ENCODE results near the gene SLC12A7. TPM values are rescaled to one million over a fixed set of nuclear protein-coding genes. Genes with fewer than 3 reads are reported as not detected.

Gene SLC12A7
- total RNA-seq, 1 donor from 2014 or later, result 147 TPM

DNA sequence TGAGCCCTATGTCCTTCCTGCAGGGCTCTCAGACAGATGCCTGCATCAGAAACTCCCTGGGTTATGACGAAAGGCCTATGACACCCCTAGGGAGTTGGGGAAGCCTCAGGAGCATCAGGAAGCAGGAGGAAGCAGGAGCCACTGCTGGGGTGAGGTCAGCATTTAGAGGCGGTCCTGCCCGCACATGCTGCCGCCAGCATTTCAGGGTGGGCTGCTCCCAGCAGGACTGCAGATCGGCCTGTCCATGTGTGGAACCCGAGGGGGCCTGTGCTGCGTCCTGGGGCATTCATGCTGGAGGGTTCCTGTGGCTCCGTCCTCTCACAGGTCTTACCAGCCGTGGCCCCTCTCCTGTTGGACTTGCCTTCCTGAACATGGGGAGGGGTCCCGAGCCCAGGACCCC lies 96.4 kb downstream of the SLC12A7 start:
- TF ChIP-seq, protein P1, sequence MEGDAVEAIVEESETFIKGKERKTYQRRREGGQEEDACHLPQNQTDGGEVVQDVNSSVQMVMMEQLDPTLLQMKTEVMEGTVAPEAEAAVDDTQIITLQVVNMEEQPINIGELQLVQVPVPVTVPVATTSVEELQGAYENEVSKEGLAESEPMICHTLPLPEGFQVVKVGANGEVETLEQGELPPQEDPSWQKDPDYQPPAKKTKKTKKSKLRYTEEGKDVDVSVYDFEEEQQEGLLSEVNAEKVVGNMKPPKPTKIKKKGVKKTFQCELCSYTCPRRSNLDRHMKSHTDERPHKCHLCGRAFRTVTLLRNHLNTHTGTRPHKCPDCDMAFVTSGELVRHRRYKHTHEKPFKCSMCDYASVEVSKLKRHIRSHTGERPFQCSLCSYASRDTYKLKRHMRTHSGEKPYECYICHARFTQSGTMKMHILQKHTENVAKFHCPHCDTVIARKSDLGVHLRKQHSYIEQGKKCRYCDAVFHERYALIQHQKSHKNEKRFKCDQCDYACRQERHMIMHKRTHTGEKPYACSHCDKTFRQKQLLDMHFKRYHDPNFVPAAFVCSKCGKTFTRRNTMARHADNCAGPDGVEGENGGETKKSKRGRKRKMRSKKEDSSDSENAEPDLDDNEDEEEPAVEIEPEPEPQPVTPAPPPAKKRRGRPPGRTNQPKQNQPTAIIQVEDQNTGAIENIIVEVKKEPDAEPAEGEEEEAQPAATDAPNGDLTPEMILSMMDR (IDR thresholded peaks at IDR 0.05; ENCODE audit: partially characterized antibody, unreplicated experiment), result no peak
- H3K27ac Mint-ChIP-seq (ENCODE audit: unreplicated experiment), result no peak overlapping the region
- peak; percentile 46 for DNase-seq
- peaks cover 4% of the 10 kb centered on the region for H3K9me3 Mint-ChIP-seq (ENCODE audit: unreplicated experiment)
- peaks cover 7% of the 10 kb centered on the region for H3K27me3 Mint-ChIP-seq (ENCODE audit: unreplicated experiment)
- peaks cover 7% of the 10 kb centered on the region for H3K36me3 Mint-ChIP-seq (ENCODE audit: unreplicated experiment)
- H3K4me3 Mint-ChIP-seq (ENCODE audit: unreplicated experiment), result no peak overlapping the region
- H3K4me1 Mint-ChIP-seq (ENCODE audit: low read depth, unreplicated experiment), result peaks cover 13% of the 10 kb centered on the region

DNA sequence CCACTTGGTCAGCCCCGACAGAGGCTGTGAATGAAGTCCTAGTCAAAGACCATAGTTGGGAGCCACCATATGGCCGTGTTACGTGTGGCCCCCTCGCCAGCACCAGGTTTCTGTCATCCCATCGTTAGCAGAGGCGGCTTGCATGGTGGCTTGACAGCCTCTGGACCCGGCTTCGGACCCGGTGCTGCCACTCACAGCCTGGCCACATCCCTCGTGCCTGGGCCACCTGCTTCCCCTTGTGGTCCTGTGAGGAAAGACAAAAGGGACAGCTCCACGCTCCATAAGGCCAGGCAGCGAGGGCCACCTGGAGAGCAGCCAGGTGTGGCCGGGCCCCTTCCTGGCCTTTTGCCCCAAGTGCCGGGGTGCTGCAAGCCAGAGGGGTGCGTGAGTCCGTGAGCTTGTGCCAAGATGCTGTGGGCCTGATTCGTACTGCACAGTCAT lies 97.1 kb downstream of the SLC12A7 start:
- Mint-ChIP-seq H3K4me1 (ENCODE audit: low read depth, unreplicated experiment) (peaks cover 14% of the 10 kb centered on the region), H3K27me3 (ENCODE audit: unreplicated experiment) (peaks cover 5% of the 10 kb centered on the region), H3K36me3 (ENCODE audit: unreplicated experiment) (peaks cover 7% of the 10 kb centered on the region), H3K9me3 (ENCODE audit: unreplicated experiment) (peaks cover 5% of the 10 kb centered on the region), H3K27ac (ENCODE audit: unreplicated experiment) (no peak overlapping the region), H3K4me3 (ENCODE audit: unreplicated experiment) (no peak overlapping the region)
- TF ChIP-seq, protein P1 (IDR thresholded peaks at IDR 0.05; ENCODE audit: partially characterized antibody, unreplicated experiment), result no peak
- DNase-seq, result peak; percentile 7

DNA sequence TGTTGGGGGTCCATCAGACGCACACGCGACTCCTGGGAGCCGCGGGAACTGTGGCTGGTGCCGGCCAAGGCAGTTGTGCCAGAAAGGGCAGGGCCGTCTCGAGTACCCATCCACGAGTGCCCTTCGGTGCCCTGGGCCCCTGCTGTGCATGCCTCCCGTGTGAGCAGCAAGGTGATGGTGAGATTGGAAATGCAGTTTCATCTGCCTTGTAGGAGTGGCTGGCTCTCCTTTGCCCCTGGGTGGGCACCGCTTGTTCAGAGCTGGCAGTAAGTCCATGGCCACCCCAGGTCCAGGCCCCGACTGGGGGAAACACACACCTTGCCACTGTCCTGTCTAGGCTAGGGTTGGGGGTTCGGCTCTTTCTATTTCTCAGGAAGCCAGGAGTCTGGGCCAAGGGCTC lies 97.5 kb downstream of the SLC12A7 start:
- Mint-ChIP-seq H3K4me1 (ENCODE audit: low read depth, unreplicated experiment) (peaks cover 11% of the 10 kb centered on the region), H3K4me3 (ENCODE audit: unreplicated experiment) (no peak overlapping the region), H3K27me3 (ENCODE audit: unreplicated experiment) (peaks cover 5% of the 10 kb centered on the region), H3K9me3 (ENCODE audit: unreplicated experiment) (peaks cover 3% of the 10 kb centered on the region), H3K27ac (ENCODE audit: unreplicated experiment) (no peak overlapping the region), H3K36me3 (ENCODE audit: unreplicated experiment) (peaks cover 7% of the 10 kb centered on the region)
- TF ChIP-seq, protein P1 (IDR thresholded peaks at IDR 0.05; ENCODE audit: partially characterized antibody, unreplicated experiment), result no peak
- DNase-seq, result peak; percentile 10

DNA sequence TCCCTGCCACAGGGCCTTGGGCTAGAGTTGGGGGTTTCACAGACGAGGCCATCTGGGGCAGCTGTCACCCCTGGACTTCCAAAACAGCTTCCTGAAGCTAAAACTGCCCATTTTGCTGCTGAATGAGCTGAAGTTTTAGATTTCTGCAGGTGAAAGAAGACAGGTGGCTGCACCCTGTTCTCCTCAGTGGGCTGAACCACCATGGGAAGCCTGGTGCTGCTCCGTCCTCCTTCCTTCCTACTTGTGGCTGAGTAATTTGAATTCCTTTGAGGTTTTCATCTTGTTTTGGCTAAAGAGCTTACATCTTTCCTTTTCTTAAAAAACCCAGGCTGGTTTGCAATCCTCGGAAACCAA lies 97.9 kb downstream of the SLC12A7 start:
- H3K4me3 Mint-ChIP-seq (ENCODE audit: unreplicated experiment), result no peak overlapping the region
- H3K27ac Mint-ChIP-seq (ENCODE audit: unreplicated experiment), result no peak overlapping the region
- peaks cover 7% of the 10 kb centered on the region for H3K36me3 Mint-ChIP-seq (ENCODE audit: unreplicated experiment)
- peaks cover 3% of the 10 kb centered on the region for H3K9me3 Mint-ChIP-seq (ENCODE audit: unreplicated experiment)
- DNase-seq, result no peak
- H3K4me1 Mint-ChIP-seq (ENCODE audit: low read depth, unreplicated experiment), result peaks cover 11% of the 10 kb centered on the region
- TF ChIP-seq, protein P1 (IDR thresholded peaks at IDR 0.05; ENCODE audit: partially characterized antibody, unreplicated experiment), result no peak
- H3K27me3 Mint-ChIP-seq (ENCODE audit: unreplicated experiment), result peaks cover 5% of the 10 kb centered on the region

DNA sequence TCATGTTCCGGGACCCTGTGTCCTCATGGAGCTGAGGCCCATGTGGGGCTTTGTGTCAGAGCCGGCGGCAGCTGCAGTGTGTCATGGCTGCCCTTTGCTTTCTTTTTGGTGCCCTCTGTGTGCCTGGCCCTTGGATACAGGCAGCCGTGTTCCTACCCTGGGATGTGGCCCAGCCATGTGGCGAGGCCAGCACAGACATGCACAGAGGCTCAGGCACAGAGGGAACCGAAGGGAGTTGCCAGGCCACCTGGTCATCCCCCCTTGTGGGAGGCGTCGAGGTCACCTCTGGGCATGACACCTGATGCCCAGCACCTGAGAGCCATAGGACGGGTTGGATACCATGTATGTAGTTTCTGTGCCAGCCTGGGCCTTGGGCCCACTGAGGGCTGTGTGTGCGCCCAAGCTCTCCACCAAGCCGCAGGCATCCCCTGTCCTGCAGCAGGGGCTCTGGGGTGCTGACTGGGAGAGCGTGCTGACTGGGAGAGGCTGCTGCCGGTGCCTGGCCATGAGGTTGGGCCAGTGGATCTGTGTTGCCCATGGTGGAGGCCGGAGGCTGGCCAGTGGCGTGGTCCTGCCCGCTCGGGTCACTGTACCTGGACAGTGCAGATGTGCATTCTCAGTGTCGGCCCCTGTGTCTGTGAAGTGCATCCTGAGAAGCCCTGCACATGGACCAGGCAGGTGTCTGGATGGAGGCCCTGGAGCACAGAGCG lies 98.5 kb downstream of the SLC12A7 start:
- Mint-ChIP-seq H3K36me3 (ENCODE audit: unreplicated experiment) (peaks cover 7% of the 10 kb centered on the region), H3K4me3 (ENCODE audit: unreplicated experiment) (no peak overlapping the region), H3K4me1 (ENCODE audit: low read depth, unreplicated experiment) (peaks cover 11% of the 10 kb centered on the region), H3K27me3 (ENCODE audit: unreplicated experiment) (peaks cover 4% of the 10 kb centered on the region), H3K9me3 (ENCODE audit: unreplicated experiment) (peaks cover 3% of the 10 kb centered on the region), H3K27ac (ENCODE audit: unreplicated experiment) (no peak overlapping the region)
- peak; percentile 18 for DNase-seq
- TF ChIP-seq, protein P1 (IDR thresholded peaks at IDR 0.05; ENCODE audit: partially characterized antibody, unreplicated experiment), result no peak
